ENCODE measurements around the gene MYPN. TPM values are rescaled to one million over a fixed set of nuclear protein-coding genes. Genes with fewer than 3 reads are reported as not detected.

The MYPN gene
- total RNA-seq, 1 donor: 1.7 TPM

DNA sequence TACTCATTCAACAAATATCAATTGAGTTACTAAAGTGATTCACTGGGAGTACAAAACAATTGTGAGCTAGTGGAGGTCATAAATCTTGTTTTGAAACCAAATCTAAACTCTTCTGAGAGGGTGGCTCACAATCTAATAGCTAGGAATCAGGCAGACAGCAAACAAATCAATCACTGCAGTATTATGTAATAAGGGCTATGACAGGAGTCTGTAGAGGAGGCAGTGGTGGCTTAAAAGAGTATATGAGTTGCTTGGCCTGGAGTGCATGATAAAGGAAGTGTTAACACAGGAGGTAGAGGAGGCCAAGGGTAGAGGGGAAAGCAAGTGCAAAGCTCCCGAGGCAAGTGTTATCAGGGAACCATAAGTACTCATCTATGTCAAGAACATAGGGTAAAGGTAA, 16.5 kb downstream of the MYPN start:
- no peak overlapping the region for H3K4me3 ChIP-seq (ENCODE audit: low read depth, low read length)
- TF ChIP-seq, protein P1, sequence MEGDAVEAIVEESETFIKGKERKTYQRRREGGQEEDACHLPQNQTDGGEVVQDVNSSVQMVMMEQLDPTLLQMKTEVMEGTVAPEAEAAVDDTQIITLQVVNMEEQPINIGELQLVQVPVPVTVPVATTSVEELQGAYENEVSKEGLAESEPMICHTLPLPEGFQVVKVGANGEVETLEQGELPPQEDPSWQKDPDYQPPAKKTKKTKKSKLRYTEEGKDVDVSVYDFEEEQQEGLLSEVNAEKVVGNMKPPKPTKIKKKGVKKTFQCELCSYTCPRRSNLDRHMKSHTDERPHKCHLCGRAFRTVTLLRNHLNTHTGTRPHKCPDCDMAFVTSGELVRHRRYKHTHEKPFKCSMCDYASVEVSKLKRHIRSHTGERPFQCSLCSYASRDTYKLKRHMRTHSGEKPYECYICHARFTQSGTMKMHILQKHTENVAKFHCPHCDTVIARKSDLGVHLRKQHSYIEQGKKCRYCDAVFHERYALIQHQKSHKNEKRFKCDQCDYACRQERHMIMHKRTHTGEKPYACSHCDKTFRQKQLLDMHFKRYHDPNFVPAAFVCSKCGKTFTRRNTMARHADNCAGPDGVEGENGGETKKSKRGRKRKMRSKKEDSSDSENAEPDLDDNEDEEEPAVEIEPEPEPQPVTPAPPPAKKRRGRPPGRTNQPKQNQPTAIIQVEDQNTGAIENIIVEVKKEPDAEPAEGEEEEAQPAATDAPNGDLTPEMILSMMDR (IDR thresholded peaks at IDR 0.05; ENCODE audit: insufficient read depth, low read length): no peak
- DNase-seq (ENCODE audit: low read depth): no peak

DNA sequence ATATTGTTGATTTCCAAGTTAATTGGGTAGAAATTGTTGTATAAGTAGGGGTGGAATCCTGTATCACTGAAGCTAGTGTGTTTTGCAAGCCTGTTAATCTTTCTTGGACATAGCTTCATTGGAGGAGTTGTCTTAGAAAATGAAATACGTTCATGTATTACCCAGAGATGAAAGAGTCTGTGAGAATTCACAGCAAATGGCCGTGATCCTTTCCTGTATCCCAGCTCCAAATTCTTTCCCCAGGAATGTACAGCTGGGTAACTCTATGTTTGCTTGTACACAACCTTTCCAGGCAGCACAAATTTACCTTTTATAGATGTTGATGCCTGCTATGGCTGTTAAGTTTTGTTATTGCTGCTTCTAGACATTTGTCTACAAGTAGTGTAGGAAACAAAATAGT, 18.7 kb downstream of the MYPN start:
- TF ChIP-seq, protein P1 (IDR thresholded peaks at IDR 0.05; ENCODE audit: insufficient read depth, low read length): no peak
- DNase-seq (ENCODE audit: low read depth): no peak
- no peak overlapping the region for H3K4me3 ChIP-seq (ENCODE audit: low read depth, low read length)

DNA sequence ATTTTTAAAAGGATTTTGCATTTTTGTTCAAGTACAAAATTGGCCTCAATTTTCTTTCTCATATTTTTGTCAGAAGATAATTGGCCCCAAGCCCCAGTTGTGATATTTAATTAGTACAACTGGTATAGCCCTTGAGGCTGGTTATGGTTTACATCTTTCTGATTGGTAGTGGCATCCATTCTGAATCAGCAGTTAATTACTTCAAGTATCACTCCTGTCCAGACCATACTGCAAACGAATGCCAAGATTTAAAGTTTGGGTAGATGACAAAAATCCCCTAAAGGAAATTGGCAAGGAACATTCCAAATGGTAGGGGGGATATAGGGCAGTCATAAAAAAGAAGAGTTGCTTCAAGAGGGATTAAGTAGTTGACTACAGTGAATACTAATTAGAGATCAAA, 23.1 kb downstream of the MYPN start:
- TF ChIP-seq, protein P1 (IDR thresholded peaks at IDR 0.05; ENCODE audit: insufficient read depth, low read length): no peak
- H3K4me3 ChIP-seq (ENCODE audit: low read depth, low read length): no peak overlapping the region
- no peak for DNase-seq (ENCODE audit: low read depth)

DNA sequence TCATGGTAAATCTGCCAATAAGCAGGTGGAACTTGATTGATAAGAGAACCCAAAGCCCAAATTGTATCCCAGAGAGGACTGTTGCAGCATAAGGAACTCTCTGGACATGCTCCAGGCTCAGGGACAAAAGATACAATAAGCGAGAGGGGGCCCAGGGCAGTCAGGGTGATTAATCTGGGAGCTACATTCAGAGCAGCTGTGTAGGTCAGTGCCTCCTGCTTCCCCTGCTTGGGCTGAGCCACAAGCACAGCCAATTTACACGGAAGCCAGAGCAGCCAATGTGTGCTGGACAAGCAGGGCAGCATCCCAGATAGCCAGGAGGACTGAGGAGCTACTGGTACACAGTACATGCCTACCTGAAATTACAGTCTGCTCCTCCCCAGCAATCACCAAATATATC, 24.2 kb downstream of the MYPN start:
- H3K4me3 ChIP-seq (ENCODE audit: low read depth, low read length): no peak overlapping the region
- peak; percentile 6 for DNase-seq (ENCODE audit: low read depth)
- TF ChIP-seq, protein P1 (IDR thresholded peaks at IDR 0.05; ENCODE audit: insufficient read depth, low read length): no peak

DNA sequence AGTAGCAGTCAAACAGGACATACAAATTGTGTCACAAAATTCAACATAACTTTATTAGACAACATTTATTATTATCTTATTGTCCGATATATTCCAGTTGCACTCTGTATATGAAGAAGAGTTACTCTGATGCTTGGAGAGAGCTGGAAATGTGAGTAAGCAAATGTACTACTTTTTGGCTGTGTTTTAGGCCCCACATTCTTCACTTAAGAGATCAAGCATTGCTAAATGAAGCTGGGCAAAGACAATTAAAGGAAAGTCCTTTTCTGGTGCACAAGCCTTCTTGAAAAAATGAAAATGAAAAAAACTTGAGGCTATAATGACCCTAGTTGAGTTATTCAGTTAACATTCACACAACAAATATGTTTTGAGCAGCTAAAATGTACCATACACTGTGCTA, 26.1 kb downstream of the MYPN start:
- peak; percentile 76 for DNase-seq (ENCODE audit: low read depth)
- TF ChIP-seq, protein P1 (IDR thresholded peaks at IDR 0.05; ENCODE audit: insufficient read depth, low read length): no peak
- H3K4me3 ChIP-seq (ENCODE audit: low read depth, low read length): no peak overlapping the region

DNA sequence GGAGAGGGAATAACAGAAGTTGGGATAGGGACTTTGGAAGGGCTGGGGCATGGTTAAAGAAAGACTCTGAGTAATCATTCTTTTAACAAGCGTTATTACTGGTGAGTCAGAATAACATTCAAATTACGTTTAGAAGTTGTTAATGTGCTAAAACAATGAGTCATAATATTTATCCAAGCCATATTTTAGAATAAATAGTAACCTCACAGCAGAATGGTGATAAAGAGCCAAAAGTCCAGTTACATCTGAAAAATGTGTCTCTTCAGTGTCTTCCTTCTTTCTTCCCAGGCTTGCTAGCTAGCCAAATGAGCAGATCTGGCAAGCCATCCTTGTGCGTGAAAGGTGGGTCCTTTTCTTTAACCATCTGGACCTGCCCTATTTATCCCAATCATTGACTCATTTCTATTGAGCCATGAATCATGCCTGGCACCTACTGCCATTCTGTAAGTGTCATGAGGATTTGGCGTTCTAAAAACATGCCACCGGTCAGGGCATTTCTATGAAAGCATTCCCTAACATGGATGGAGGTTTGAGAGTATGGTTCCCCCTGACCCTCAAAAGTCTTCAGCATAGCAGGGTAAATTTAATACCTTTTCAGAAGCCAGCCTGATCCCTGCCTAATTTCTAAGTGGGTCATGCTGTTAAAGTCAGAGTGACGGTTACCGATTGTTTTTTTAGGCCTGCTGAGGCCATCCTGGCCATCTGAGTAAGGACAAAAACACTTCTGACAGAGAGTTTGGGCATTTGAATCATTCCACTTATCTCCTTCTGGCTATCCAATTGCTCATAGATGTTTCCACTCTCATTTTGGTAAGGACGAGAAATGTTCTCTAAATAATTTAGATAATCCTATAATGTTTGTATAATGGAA, 26.9 kb downstream of the MYPN start:
- DNase-seq (ENCODE audit: low read depth): peak; percentile 86
- TF ChIP-seq, protein P1 (IDR thresholded peaks at IDR 0.05; ENCODE audit: insufficient read depth, low read length): no peak
- no peak overlapping the region for H3K4me3 ChIP-seq (ENCODE audit: low read depth, low read length)

Data from fibroblast of the aortic adventitia (primary cell).